GM12891 (cell line): ENCODE measurements around the gene S100A12.

ENCODE experiments used
- DNase-seq: peaks from one replicate; pipeline ENCODE4 v3.0.0; 2011; ENCODE audit warnings: low spot score; ENCODE audit not compliant: insufficient read length
- FAIRE-seq: peaks from 2 replicates; lab custom pipeline; 2011; peaks lifted over from hg19 to GRCh38; lab: Jason Lieb, UNC
- PAX5 ChIP-seq: IDR thresholded peaks from 2 replicates; pipeline ENCODE4 v1.6.1; 2011; ENCODE audit warnings: low read length, moderate library complexity, mild to moderate bottlenecking; ENCODE audit not compliant: insufficient read depth, severe bottlenecking
- POLR2A ChIP-seq: IDR thresholded peaks from 2 replicates; pipeline ENCODE4 v1.6.1; 2011; ENCODE audit warnings: low read depth, low read length, control low read depth
- POLR2AphosphoS5 ChIP-seq: IDR thresholded peaks from 2 replicates; pipeline ENCODE4 v1.6.1; 2011; ENCODE audit warnings: low read depth, low read length, control low read depth
- POU2F2 ChIP-seq: IDR thresholded peaks from 2 replicates; pipeline ENCODE4 v1.6.1; 2011; ENCODE audit warnings: low read depth, mild to moderate bottlenecking, control low read depth, low read length, moderate library complexity
- SPI1 ChIP-seq: IDR thresholded peaks from 2 replicates; pipeline ENCODE4 v1.6.1; 2011; ENCODE audit warnings: low read depth, low read length, control low read depth
- TAF1 ChIP-seq: IDR thresholded peaks from 2 replicates; pipeline ENCODE4 v1.6.1; 2011; ENCODE audit warnings: low read depth, low read length, control low read depth

Gene S100A12

GRCh38 chr1:153389401-153389800 is 14.0 kb upstream of the S100A12 start:
- DNase-seq (no peak), FAIRE-seq (no peak)
- TF ChIP-seq POU2F2, result no peak
- no peak for TF ChIP-seq PAX5
- no peak for TF ChIP-seq POLR2AphosphoS5
- no peak for TF ChIP-seq SPI1
- no peak for TF ChIP-seq TAF1
- TF ChIP-seq POLR2A, result no peak

- FAIRE-seq (no peak), DNase-seq (no peak)
- TF ChIP-seq SPI1, result no peak
- TF ChIP-seq POLR2AphosphoS5, result no peak
- TF ChIP-seq TAF1, result no peak
- TF ChIP-seq PAX5, result no peak
- TF ChIP-seq POU2F2, result no peak
- no peak for TF ChIP-seq POLR2A
These were observed 12.4 kb upstream of the S100A12 start for GRCh38 chr1:153387785-153388184.

GRCh38 chr1:153387001-153387400 is 11.6 kb upstream of the S100A12 start:
- FAIRE-seq, result no peak
- TF ChIP-seq POLR2A (no peak), TAF1 (no peak), POU2F2 (no peak), SPI1 (no peak), PAX5 (no peak), POLR2AphosphoS5 (no peak)
- no peak for DNase-seq

GRCh38 chr1:153386500-153386901 is 11.1 kb upstream of the S100A12 start:
- DNase-seq, result no peak
- TF ChIP-seq SPI1 (no peak), POU2F2 (no peak), TAF1 (no peak), POLR2A (no peak), POLR2AphosphoS5 (no peak), PAX5 (no peak)
- no peak for FAIRE-seq

GRCh38 chr1:153384958-153385580 is 9.6 kb upstream of the S100A12 start:
- no peak for FAIRE-seq
- no peak for TF ChIP-seq PAX5
- no peak for TF ChIP-seq POU2F2

GRCh38 chr1:153380711-153381110 is 5.3 kb upstream of the S100A12 start:
- DNase-seq (no peak), FAIRE-seq (no peak)
- TF ChIP-seq POLR2AphosphoS5 (no peak), SPI1 (no peak), TAF1 (no peak), POU2F2 (no peak), PAX5 (no peak), POLR2A (no peak)

More at GRCh38 chr1:153384958-153385580, 9.6 kb upstream of the S100A12 start:
- DNase-seq, result no peak

- TF ChIP-seq SPI1 (no peak), POU2F2 (no peak), POLR2A (no peak), PAX5 (no peak), POLR2AphosphoS5 (no peak)
- no peak for FAIRE-seq
- no peak for DNase-seq
These were observed 4.2 kb upstream of the S100A12 start for GRCh38 chr1:153379591-153379990.

- no peak for DNase-seq
- no peak for TF ChIP-seq SPI1
- no peak for TF ChIP-seq POU2F2
- TF ChIP-seq PAX5, result no peak
- TF ChIP-seq TAF1, result no peak
- no peak for TF ChIP-seq POLR2AphosphoS5
- TF ChIP-seq POLR2A, result no peak
- no peak for FAIRE-seq
These were observed 1.4 kb downstream of the S100A12 start for GRCh38 chr1:153374071-153374470.

- DNase-seq (no peak), FAIRE-seq (no peak)
- TF ChIP-seq POLR2A, result no peak
- TF ChIP-seq SPI1, result no peak
- no peak for TF ChIP-seq TAF1
- TF ChIP-seq POU2F2, result no peak
- TF ChIP-seq POLR2AphosphoS5, result no peak
- no peak for TF ChIP-seq PAX5
These were observed 2.9 kb downstream of the S100A12 start for GRCh38 chr1:153372571-153372970.

GRCh38 chr1:153371231-153371630 is 4.2 kb downstream of the S100A12 start:
- DNase-seq, result no peak
- TF ChIP-seq TAF1 (no peak), POLR2A (no peak), POLR2AphosphoS5 (no peak), POU2F2 (no peak), SPI1 (no peak), PAX5 (no peak)
- FAIRE-seq, result no peak
